Body of pancreas (tissue), 4 donors: ENCODE results near the gene TJP3. TPM values are rescaled to one million over a fixed set of nuclear protein-coding genes. Genes with fewer than 3 reads are reported as not detected.

Source experiments
- ATAC-seq: fragments of 150-250 bp; one replicate; pipeline ENCODE4 v1.9.1; 2016
- DNase-seq, 4 donors: peaks; one replicate each; pipeline ENCODE4 v3.0.0-alpha.2; 2019
- H3K27ac ChIP-seq, 4 donors: fragments of 200-600 bp; sonication (generic); 1 replicate in 3 of 4; 2 replicates in 1 of 4; pipeline versions ENCODE4 v1.5.1 to v1.6.1; 2016 to 2019; ENCODE audit warnings: mild to moderate bottlenecking in 1 of 4, mixed read lengths in 1 of 4, moderate library complexity in 1 of 4
- H3K27me3 ChIP-seq, 2 donors: fragments of 200-600 bp; sonication (generic); one replicate each; pipeline ENCODE4 v1.6.0; 2016; ENCODE audit warnings: mild to moderate bottlenecking in 1 of 2
- H3K36me3 ChIP-seq, 2 donors: fragments of 200-600 bp; sonication (generic); replicated peaks in 1 of 2; 2 replicates each; pipeline ENCODE4 v1.5.1; 2016; ENCODE audit warnings: low read depth in 2 of 2; ENCODE audit not compliant: insufficient read depth in 1 of 2
- H3K4me1 ChIP-seq: fragments of 200-600 bp; sonication (generic); one replicate; pipeline ENCODE4 v1.6.0; 2016
- H3K4me3 ChIP-seq, 2 donors: fragments of 200-600 bp; sonication (generic); 1 replicate in 1 of 2; 2 replicates in 1 of 2; pipeline ENCODE4 v1.5.1; 2016 to 2019
- H3K9me3 ChIP-seq, 3 donors: fragments of 200-600 bp; sonication (generic); 1 replicate in 2 of 3; 2 replicates in 1 of 3; pipeline ENCODE4 v1.5.1; 2016
- CTCF ChIP-seq, 7 experiments: fragments of 450-650 bp in 4 of 7; fragments of 200-600 bp in 3 of 7; sonication (generic) in 3 of 7; IDR thresholded peaks; one replicate each; pipeline ENCODE4 v1.5.1; 2016 to 2019; ENCODE audit warnings: antibody characterized with exemption in 7 of 7
- POLR2A ChIP-seq, 3 donors: fragments of 450-650 bp; IDR thresholded peaks; one replicate each; pipeline ENCODE4 v1.6.1; 2016; ENCODE audit warnings: antibody characterized with exemption in 3 of 3, mild to moderate bottlenecking in 2 of 3
- WGBS, 2 donors: methylation state at CpG; one replicate each; pipeline ENCODE4 v1.1.5; 2017; 5-methylcytosine and 5-hydroxymethylcytosine counted together
- intact Hi-C: fragments of 100-400 bp; cut with DNase I; formaldehyde crosslinking; loops from one replicate; pipeline ENCODE4 v1.15.1; 2023
- total RNA-seq, 2 donors: library from RNA; depleted of rRNA; stranded (reverse); fragments of >200 nt; gene quantifications; one replicate each; pipeline ENCODE4 v1.1.0, GENCODE V29; 2016

The TJP3 gene, protein sequence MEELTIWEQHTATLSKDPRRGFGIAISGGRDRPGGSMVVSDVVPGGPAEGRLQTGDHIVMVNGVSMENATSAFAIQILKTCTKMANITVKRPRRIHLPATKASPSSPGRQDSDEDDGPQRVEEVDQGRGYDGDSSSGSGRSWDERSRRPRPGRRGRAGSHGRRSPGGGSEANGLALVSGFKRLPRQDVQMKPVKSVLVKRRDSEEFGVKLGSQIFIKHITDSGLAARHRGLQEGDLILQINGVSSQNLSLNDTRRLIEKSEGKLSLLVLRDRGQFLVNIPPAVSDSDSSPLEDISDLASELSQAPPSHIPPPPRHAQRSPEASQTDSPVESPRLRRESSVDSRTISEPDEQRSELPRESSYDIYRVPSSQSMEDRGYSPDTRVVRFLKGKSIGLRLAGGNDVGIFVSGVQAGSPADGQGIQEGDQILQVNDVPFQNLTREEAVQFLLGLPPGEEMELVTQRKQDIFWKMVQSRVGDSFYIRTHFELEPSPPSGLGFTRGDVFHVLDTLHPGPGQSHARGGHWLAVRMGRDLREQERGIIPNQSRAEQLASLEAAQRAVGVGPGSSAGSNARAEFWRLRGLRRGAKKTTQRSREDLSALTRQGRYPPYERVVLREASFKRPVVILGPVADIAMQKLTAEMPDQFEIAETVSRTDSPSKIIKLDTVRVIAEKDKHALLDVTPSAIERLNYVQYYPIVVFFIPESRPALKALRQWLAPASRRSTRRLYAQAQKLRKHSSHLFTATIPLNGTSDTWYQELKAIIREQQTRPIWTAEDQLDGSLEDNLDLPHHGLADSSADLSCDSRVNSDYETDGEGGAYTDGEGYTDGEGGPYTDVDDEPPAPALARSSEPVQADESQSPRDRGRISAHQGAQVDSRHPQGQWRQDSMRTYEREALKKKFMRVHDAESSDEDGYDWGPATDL
- total RNA-seq: 10 to 100 TPM; 15.8 to 21.4 TPM

GRCh38 chr19:3708207-3708931 is at the start of gene TJP3:
Gene TJP3 (plus strand): TSS chr19:3708384. CDS start chr19:3728433, 20,049 bp downstream.
- TF ChIP-seq CTCF (IDR thresholded peaks at IDR 0.05) (no peak), POLR2A (IDR thresholded peaks at IDR 0.05) (peak in 2 of 3 donors; percentile 56 to 69)
- 4 to 16% methylated on average over 12 to 24 of the region's 24 CpGs for WGBS, 2 donors
- peaks cover 42% of the 10 kb centered on the region for H3K4me1 ChIP-seq
- no peak within 1 kb of the TSS for H3K4me3 ChIP-seq
- H3K36me3 ChIP-seq: no peaks in the 10 kb centered on the region
- DNase-seq (peak; percentile 69 to 85 (median 80)), ATAC-seq (peak; percentile 53)
- no peaks in the 10 kb centered on the region for H3K27me3 ChIP-seq
- H3K9me3 ChIP-seq: no peaks in the 10 kb centered on the region
- intact Hi-C loops: loop anchor here (5.0 kb wide), 1 partner anchor 41 kb away; no protein-coding TSS in a partner anchor
- peak within 1 kb of the TSS; percentile 75 to 94 (median 90) for H3K27ac ChIP-seq

DNA sequence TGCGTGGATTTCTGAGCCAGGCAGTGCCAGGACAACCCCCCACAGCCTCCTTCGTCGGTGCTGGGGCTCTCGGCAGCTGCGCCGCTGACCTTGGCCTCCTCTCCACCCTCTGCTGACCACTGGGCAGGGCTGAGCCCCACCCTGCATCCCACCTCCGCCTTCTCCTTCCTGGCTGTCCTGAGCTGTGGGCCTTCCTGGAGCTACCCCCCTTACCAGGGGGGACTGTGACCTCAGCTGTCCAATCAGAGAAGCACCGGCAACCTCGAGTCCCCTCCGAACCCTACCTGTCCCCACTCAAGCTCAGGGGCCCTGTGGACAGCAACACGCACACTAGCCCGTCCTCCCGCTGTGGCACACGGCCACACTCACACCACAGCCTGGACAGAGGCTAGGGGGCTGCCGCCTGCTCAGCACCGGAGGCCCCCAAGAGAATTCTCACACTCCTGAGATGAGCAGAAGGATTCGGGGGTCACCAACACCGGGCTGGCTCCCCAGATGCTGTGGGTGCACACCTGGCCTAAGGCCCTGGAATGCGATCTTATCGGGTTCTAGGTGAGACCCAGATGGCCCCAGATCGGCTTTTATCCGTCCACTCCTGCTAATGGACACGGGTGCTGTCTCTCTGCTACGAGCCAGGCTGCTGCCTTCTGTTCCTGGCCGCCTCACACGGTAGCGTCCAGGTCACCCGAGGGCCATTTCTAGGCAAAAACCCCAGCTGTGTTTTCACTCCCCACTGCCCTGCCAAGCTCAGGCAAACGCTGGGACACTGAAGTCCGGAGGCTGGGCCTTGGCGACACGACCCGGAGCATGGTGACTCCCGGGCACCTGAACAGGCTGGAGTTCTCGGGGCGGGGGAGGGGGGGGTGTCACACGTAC is 49.1 kb upstream of the TJP3 start:
- DNase-seq: no peak

GRCh38 chr19:3659746-3660112 is 48.5 kb upstream of the TJP3 start:
- 90 to 94% methylated on average over 14 to 22 of the region's 22 CpGs for WGBS, 2 donors
- Histone ChIP-seq H3K4me1 (peaks cover 11% of the 10 kb centered on the region), H3K27ac (no peak overlapping the region), H3K9me3 (no peaks in the 10 kb centered on the region), H3K27me3 (no peaks in the 10 kb centered on the region), H3K4me3 (no peak overlapping the region), H3K36me3 (peaks cover 0 to 5% of the 10 kb centered on the region in 2 donors)
- ATAC-seq (no peak), DNase-seq (no peak)
- TF ChIP-seq POLR2A (IDR thresholded peaks at IDR 0.05) (no peak), CTCF (IDR thresholded peaks at IDR 0.05) (no peak)
- intact Hi-C loops: no loop called here

More for the DNA sequence above, 49.1 kb upstream of the TJP3 start:
- ATAC-seq: no peak
- TF ChIP-seq POLR2A (IDR thresholded peaks at IDR 0.05) (no peak), CTCF (IDR thresholded peaks at IDR 0.05) (no peak)
- Histone ChIP-seq H3K36me3 (peaks cover 0 to 5% of the 10 kb centered on the region in 2 donors), H3K9me3 (no peaks in the 10 kb centered on the region), H3K4me3 (no peak overlapping the region), H3K27ac (no peak overlapping the region), H3K27me3 (no peaks in the 10 kb centered on the region), H3K4me1 (peaks cover 11% of the 10 kb centered on the region)
- WGBS, 2 donors: 88 to 90% methylated on average over 20 to 33 of the region's 37 CpGs
- intact Hi-C loops: no loop called here
